PC-9 (cell line): ENCODE measurements around the gene SP6. TPM values are rescaled to one million over a fixed set of nuclear protein-coding genes. Genes with fewer than 3 reads are reported as not detected.

Source experiments
- BruUV-seq: library from RNA; stranded (reverse); fragments of 400-500 nt; replicated peaks from 2 replicates; lab custom pipeline; 2021; lab: Mats Ljungman, UMichigan
- CTCF ChIA-PET: fragments of 300-600 bp; sonication (Branson Sonifier 250); formaldehyde crosslinking; loops from one replicate; lab custom pipeline; 2022; ENCODE audit warnings: antibody characterized with exemption; lab: Charles Lee
- POLR2A ChIA-PET: fragments of 300-600 bp; sonication (Branson Sonifier 250); formaldehyde crosslinking; loops from one replicate; lab custom pipeline; 2022; ENCODE audit warnings: antibody characterized with exemption; ENCODE audit not compliant: unreplicated experiment; lab: Charles Lee
- DNase-seq, 2 experiments: peaks; one replicate each; pipeline versions ENCODE4 v3.0.0 to v3.0.0-alpha.2; 2015 to 2022; ENCODE audit warnings: mixed read lengths in 1 of 2
- H2AFZ ChIP-seq: fragments of 200-600 bp; sonication (generic); 2 replicates; pipeline ENCODE4 v1.8.1; 2017; ENCODE audit warnings: antibody characterized with exemption
- H3F3A ChIP-seq: fragments of 200-600 bp; sonication (generic); 2 replicates; pipeline ENCODE4 v1.8.1; 2017; ENCODE audit warnings: antibody characterized with exemption, mild to moderate bottlenecking, low read depth; ENCODE audit not compliant: insufficient read depth
- H3K27ac ChIP-seq: fragments of 200-600 bp; sonication (generic); 2 replicates; pipeline ENCODE4 v1.6.1; 2016; ENCODE audit warnings: mixed run types
- H3K27me3 ChIP-seq: fragments of 200-600 bp; sonication (generic); 2 replicates; pipeline ENCODE4 v1.6.1; 2016; ENCODE audit warnings: low read depth, mixed run types; ENCODE audit not compliant: insufficient read depth
- H3K36me3 ChIP-seq: fragments of 200-600 bp; sonication (generic); 2 replicates; pipeline ENCODE4 v1.6.1; 2016; ENCODE audit warnings: low read depth, mixed run types
- H3K4me1 ChIP-seq: fragments of 200-600 bp; sonication (generic); replicated peaks from 2 replicates; pipeline ENCODE4 v1.6.1; 2016; ENCODE audit warnings: mixed run types; ENCODE audit not compliant: insufficient read depth
- H3K4me2 ChIP-seq: fragments of 200-600 bp; sonication (generic); 2 replicates; pipeline ENCODE4 v1.6.1; 2017; ENCODE audit warnings: mixed run types
- H3K4me3 ChIP-seq: fragments of 200-600 bp; sonication (generic); 2 replicates; pipeline ENCODE4 v1.6.1; 2016; ENCODE audit warnings: mixed run types
- H3K79me2 ChIP-seq: fragments of 200-600 bp; sonication (generic); 2 replicates; pipeline ENCODE4 v1.6.1; 2017; ENCODE audit warnings: low read depth, mixed run types
- H3K9me2 ChIP-seq: fragments of 200-600 bp; sonication (generic); 2 replicates; pipeline ENCODE4 v1.8.1; 2017; ENCODE audit warnings: mild to moderate bottlenecking; ENCODE audit not compliant: insufficient read depth
- H3K9me3 ChIP-seq: fragments of 200-600 bp; sonication (generic); 2 replicates; pipeline ENCODE4 v1.8.1; 2016; ENCODE audit warnings: low read depth; ENCODE audit not compliant: insufficient read depth
- H4K20me1 ChIP-seq: fragments of 200-600 bp; sonication (generic); 2 replicates; pipeline ENCODE4 v1.8.1; 2017; ENCODE audit not compliant: insufficient read depth
- EZH2 ChIP-seq: fragments of 200-600 bp; sonication (generic); IDR thresholded peaks from 2 replicates; pipeline ENCODE4 v1.8.0; 2017; ENCODE audit warnings: antibody characterized with exemption, low read depth
- intact Hi-C: fragments of 100-400 bp; cut with micrococcal nuclease; formaldehyde crosslinking; loops from one replicate; pipeline ENCODE4 v1.10.0; 2022; ENCODE audit not compliant: unreplicated experiment
- total RNA-seq: library from RNA; stranded (reverse); gene quantifications from 2 replicates; pipeline ENCODE4 v1.2.3, GENCODE V29; 2021
- TF ChIP-seq, protein P1 (sequence below): fragments of 200-600 bp; sonication (generic); conservative IDR thresholded peaks from 2 replicates; pipeline ENCODE4 v1.6.1; 2017; ENCODE audit warnings: mixed run types, antibody characterized with exemption, mild to moderate bottlenecking, moderate library complexity

SP6 gene
- total RNA-seq, 1 experiment from 2014 or later, result 13.3 TPM

DNA sequence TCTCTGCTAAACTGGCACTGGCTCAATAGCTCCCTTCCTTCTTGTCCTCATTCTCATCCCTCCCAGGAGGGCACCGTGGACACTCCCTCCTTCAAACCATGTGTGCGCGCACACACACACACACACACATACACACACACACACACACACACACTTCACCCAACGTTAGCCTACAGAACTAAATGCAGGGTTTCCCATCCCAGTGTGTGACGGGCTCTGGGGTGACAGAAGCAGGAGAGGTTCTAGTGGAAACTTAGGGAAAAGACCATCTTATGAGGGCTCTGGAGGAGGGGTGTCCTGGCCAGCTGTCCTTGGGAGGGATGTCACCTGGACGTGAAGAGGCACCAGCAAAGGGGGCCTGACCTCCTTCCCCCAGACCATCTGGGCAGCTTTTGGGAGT lies 49.1 kb downstream of the SP6 start:
- H3K27ac ChIP-seq, result no peak overlapping the region
- no peaks in the 10 kb centered on the region for H4K20me1 ChIP-seq
- no peak for DNase-seq
- H3K79me2 ChIP-seq, result no peaks in the 10 kb centered on the region
- no peaks in the 10 kb centered on the region for H3K9me2 ChIP-seq
- H3K4me3 ChIP-seq, result no peak overlapping the region
- POLR2A ChIA-PET, result no interaction called here
- H2AFZ ChIP-seq, result no peak overlapping the region
- 0 out of 2 replicates have a peak, but pooled peaks cover 8% of the 10 kb centered on the region for H3K27me3 ChIP-seq
- peaks cover 6% of the 10 kb centered on the region; the same call in 1 of the 2 replicates for H3F3A ChIP-seq
- H3K36me3 ChIP-seq, result no peaks in the 10 kb centered on the region
- intact Hi-C loops, result loop anchor here (5.0 kb wide), 1 partner anchor 860 kb away; no protein-coding TSS in a partner anchor
- H3K4me2 ChIP-seq, result no peak overlapping the region
- H3K4me1 ChIP-seq, result no peaks in the 10 kb centered on the region
- TF ChIP-seq EZH2, result no peak
- TF ChIP-seq, protein P1, sequence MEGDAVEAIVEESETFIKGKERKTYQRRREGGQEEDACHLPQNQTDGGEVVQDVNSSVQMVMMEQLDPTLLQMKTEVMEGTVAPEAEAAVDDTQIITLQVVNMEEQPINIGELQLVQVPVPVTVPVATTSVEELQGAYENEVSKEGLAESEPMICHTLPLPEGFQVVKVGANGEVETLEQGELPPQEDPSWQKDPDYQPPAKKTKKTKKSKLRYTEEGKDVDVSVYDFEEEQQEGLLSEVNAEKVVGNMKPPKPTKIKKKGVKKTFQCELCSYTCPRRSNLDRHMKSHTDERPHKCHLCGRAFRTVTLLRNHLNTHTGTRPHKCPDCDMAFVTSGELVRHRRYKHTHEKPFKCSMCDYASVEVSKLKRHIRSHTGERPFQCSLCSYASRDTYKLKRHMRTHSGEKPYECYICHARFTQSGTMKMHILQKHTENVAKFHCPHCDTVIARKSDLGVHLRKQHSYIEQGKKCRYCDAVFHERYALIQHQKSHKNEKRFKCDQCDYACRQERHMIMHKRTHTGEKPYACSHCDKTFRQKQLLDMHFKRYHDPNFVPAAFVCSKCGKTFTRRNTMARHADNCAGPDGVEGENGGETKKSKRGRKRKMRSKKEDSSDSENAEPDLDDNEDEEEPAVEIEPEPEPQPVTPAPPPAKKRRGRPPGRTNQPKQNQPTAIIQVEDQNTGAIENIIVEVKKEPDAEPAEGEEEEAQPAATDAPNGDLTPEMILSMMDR, result no peak
- H3K9me3 ChIP-seq, result no peaks in the 10 kb centered on the region
- CTCF ChIA-PET, result interaction anchor here (0.6 to 0.7 kb wide), 2 partner anchors 169 to 187 kb away, joined by 4 read pairs; partner anchors contain the start of gene CDK5RAP3
- no TSS peak for BruUV-seq

DNA sequence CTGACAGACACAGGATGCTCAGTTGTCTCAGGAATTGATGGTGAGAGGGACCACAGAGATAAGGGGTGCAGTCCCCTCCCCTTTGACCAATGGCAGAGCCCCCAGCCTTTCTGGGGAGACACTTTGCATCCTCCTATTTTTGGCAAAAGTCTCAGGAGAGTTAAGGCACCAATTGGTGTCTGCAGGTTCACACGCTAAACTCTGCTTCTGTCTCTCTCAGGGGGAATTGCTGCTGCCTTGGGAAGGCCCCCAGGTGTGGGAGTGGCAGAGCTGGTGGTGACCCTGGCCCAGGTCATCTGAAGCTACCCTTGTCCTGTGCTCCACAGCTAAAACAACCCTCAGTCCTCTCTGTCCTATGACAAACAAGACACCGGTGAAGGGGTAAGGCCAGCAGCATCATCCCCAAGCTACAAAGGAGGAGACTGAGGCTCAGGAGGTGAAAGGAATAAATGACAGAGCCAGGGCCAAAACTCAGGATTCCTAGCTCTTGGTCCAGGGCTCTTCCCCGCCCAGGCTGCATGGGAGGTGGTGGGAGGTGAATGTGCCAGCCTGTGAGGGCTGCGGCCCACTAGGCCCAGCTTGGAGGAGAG lies 49.7 kb downstream of the SP6 start:
- H3F3A ChIP-seq, result 0 out of 2 replicates have a peak, but pooled peaks cover 3% of the 10 kb centered on the region
- POLR2A ChIA-PET, result no interaction called here
- no peak for DNase-seq
- H3K4me1 ChIP-seq, result no peaks in the 10 kb centered on the region
- no peaks in the 10 kb centered on the region for H3K36me3 ChIP-seq
- no peak overlapping the region for H3K4me3 ChIP-seq
- no peaks in the 10 kb centered on the region for H4K20me1 ChIP-seq
- H3K27me3 ChIP-seq, result peaks cover 12% of the 10 kb centered on the region
- CTCF ChIA-PET, result interaction anchor here (0.7 kb wide), 1 partner anchor 188 kb away, joined by 4 read pairs; no protein-coding TSS in a partner anchor
- H2AFZ ChIP-seq, result no peak overlapping the region
- no peaks in the 10 kb centered on the region for H3K9me3 ChIP-seq
- intact Hi-C loops, result loop anchor here (5.0 kb wide), 1 partner anchor 859 kb away; no protein-coding TSS in a partner anchor
- H3K9me2 ChIP-seq, result no peaks in the 10 kb centered on the region
- H3K79me2 ChIP-seq, result no peaks in the 10 kb centered on the region
- no peak overlapping the region for H3K27ac ChIP-seq
- H3K4me2 ChIP-seq, result no peak overlapping the region
- no peak for TF ChIP-seq EZH2
- TF ChIP-seq, protein P1, result no peak
- BruUV-seq, result no TSS peak

DNA sequence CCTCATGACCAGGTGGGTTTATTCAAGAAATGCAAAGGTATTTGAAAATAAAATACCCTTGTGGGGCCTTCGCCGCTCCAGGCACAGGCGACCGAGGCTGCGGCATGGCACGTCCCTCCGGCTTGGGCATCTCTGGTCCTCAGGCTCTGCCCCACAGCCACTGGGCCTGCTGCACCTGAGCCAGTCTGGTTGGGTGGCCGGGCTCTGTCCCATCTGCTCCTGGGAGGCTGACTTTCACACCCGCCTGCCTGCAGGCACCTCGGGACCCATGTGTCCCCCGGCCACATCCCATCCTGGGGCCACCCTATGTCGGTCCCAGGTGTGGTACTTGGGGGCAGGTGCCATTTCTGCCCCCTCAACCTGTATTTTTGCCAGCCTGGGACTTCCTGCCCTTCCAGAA lies 50.3 kb downstream of the SP6 start:
- Histone ChIP-seq H3K4me3 (no peak overlapping the region), H4K20me1 (no peaks in the 10 kb centered on the region), H3K27ac (no peak overlapping the region), H3F3A (0 out of 2 replicates have a peak, but pooled peaks cover 3% of the 10 kb centered on the region), H3K4me1 (no peaks in the 10 kb centered on the region), H3K36me3 (no peaks in the 10 kb centered on the region), H3K4me2 (no peak overlapping the region), H3K79me2 (no peaks in the 10 kb centered on the region), H3K27me3 (peaks cover 18% of the 10 kb centered on the region), H3K9me3 (no peaks in the 10 kb centered on the region), H3K9me2 (no peaks in the 10 kb centered on the region), H2AFZ (no peak overlapping the region)
- intact Hi-C loops, result loop anchor here (5.0 kb wide), 1 partner anchor 858 kb away; no protein-coding TSS in a partner anchor
- TF ChIP-seq EZH2, result no peak
- TF ChIP-seq, protein P1, result no peak
- ChIA-PET CTCF (no interaction called here), POLR2A (no interaction called here)
- DNase-seq, result no peak
- no TSS peak for BruUV-seq
